Neuronal stem cell (in vitro differentiated cells): ENCODE data around the gene PLAGL1.

ENCODE experiments used
- DNase-seq: peaks from one replicate; pipeline ENCODE4 v3.0.0-alpha.2; 2013; ENCODE audit warnings: low spot score
- H2AFZ ChIP-seq: one replicate; pipeline ENCODE4 v1.6.1; 2013; ENCODE audit warnings: mild to moderate bottlenecking, low read length, inconsistent platforms
- H2AK5ac ChIP-seq: 2 replicates; pipeline ENCODE4 v1.6.1; 2013; ENCODE audit warnings: low read depth, mild to moderate bottlenecking, inconsistent platforms, low read length, moderate library complexity, mixed read lengths
- H2BK120ac ChIP-seq: 2 replicates; pipeline ENCODE4 v1.6.1; 2013; ENCODE audit warnings: low read depth, mild to moderate bottlenecking, inconsistent platforms, low read length, moderate library complexity, mixed read lengths
- H2BK12ac ChIP-seq: one replicate; pipeline ENCODE4 v1.6.1; 2013; ENCODE audit warnings: low read length, inconsistent platforms
- H2BK15ac ChIP-seq: 2 replicates; pipeline ENCODE4 v1.6.1; 2013; ENCODE audit warnings: mild to moderate bottlenecking, low read length, inconsistent platforms, mixed read lengths
- H2BK5ac ChIP-seq: one replicate; pipeline ENCODE4 v1.6.1; 2013; ENCODE audit warnings: inconsistent platforms, mild to moderate bottlenecking, low read length, moderate library complexity
- H3K14ac ChIP-seq: one replicate; pipeline ENCODE4 v1.6.1; 2013; ENCODE audit warnings: low read length, inconsistent platforms
- H3K18ac ChIP-seq: 2 replicates; pipeline ENCODE4 v1.6.1; 2013; ENCODE audit warnings: low read length, inconsistent platforms
- H3K23ac ChIP-seq: 2 replicates; pipeline ENCODE4 v1.6.1; 2013; ENCODE audit warnings: low read depth, mild to moderate bottlenecking, mixed read lengths, low read length, inconsistent platforms; ENCODE audit not compliant: poor library complexity
- H3K27ac ChIP-seq: replicated peaks from 3 replicates; pipeline ENCODE4 v1.5.1; 2013; ENCODE audit warnings: low read length, inconsistent platforms
- H3K27me3 ChIP-seq, 3 experiments: 2 replicates each; pipeline ENCODE4 v1.6.1; 2013; ENCODE audit warnings: low read length in 3 of 3, mild to moderate bottlenecking in 2 of 3, inconsistent platforms in 1 of 3, low read depth in 1 of 3, mixed read lengths in 1 of 3, moderate library complexity in 1 of 3; ENCODE audit not compliant: control insufficient read depth in 3 of 3, insufficient read depth in 3 of 3
- H3K36me3 ChIP-seq, 2 donors: replicated peaks in 1 of 2; 2 replicates each; pipeline ENCODE4 v1.6.1; 2013; ENCODE audit warnings: low read length in 2 of 2; ENCODE audit not compliant: control insufficient read depth in 2 of 2, insufficient read depth in 2 of 2
- H3K4ac ChIP-seq: 2 replicates; pipeline ENCODE4 v1.6.1; 2013; ENCODE audit warnings: inconsistent platforms, mild to moderate bottlenecking, low read length, moderate library complexity
- H3K4me1 ChIP-seq, 2 donors: 1 replicate in 1 of 2; 2 replicates in 1 of 2; pipeline ENCODE4 v1.6.1; 2013; ENCODE audit warnings: low read length in 2 of 2, low read depth in 1 of 2; ENCODE audit not compliant: control insufficient read depth in 2 of 2, insufficient read depth in 1 of 2
- H3K4me2 ChIP-seq: one replicate; pipeline ENCODE4 v1.6.1; 2013; ENCODE audit warnings: mild to moderate bottlenecking, low read length, inconsistent platforms; ENCODE audit not compliant: insufficient read depth, poor library complexity, severe bottlenecking
- H3K4me3 ChIP-seq, 2 donors: 2 replicates each; pipeline ENCODE4 v1.5.1; 2013; ENCODE audit warnings: low read length in 2 of 2, mild to moderate bottlenecking in 2 of 2, inconsistent platforms in 1 of 2, moderate library complexity in 1 of 2
- H3K79me1 ChIP-seq: one replicate; pipeline ENCODE4 v1.6.1; 2013; ENCODE audit warnings: low read depth, mild to moderate bottlenecking, inconsistent platforms, low read length, moderate library complexity
- H3K9ac ChIP-seq: one replicate; pipeline ENCODE4 v1.6.1; 2013; ENCODE audit warnings: mild to moderate bottlenecking, low read depth, low read length, inconsistent platforms; ENCODE audit not compliant: poor library complexity
- H3K9me3 ChIP-seq, 2 donors: replicated peaks in 1 of 2; 2 replicates each; pipeline versions ENCODE3 to v1.6.1; 2013; ENCODE audit warnings: low read length in 2 of 2, mild to moderate bottlenecking in 2 of 2, inconsistent platforms in 1 of 2, low read depth in 1 of 2, mixed read lengths in 1 of 2, moderate library complexity in 1 of 2; ENCODE audit not compliant: control insufficient read depth in 2 of 2, insufficient read depth in 1 of 2
- H4K8ac ChIP-seq: one replicate; pipeline ENCODE4 v1.6.1; 2013; ENCODE audit warnings: low read depth, mild to moderate bottlenecking, inconsistent platforms, low read length, moderate library complexity
- H4K91ac ChIP-seq: one replicate; pipeline ENCODE4 v1.6.1; 2013; ENCODE audit warnings: low read length, low read depth, mild to moderate bottlenecking, inconsistent platforms; ENCODE audit not compliant: poor library complexity
- WGBS, 2 donors: extraction: QIAGEN DNeasy Blood & Tissue Kit; methylation state at CpG; one replicate each; pipeline ENCODE4 v1.1.7; 2013; ENCODE audit warnings: missing lambda C conversion rate in 2 of 2, mixed read lengths in 1 of 2; ENCODE audit not compliant: insufficient read length in 2 of 2, insufficient replicate concordance in 1 of 2; ENCODE audit errors: extremely low coverage in 2 of 2; 5-methylcytosine and 5-hydroxymethylcytosine counted together

PLAGL1 gene

DNA sequence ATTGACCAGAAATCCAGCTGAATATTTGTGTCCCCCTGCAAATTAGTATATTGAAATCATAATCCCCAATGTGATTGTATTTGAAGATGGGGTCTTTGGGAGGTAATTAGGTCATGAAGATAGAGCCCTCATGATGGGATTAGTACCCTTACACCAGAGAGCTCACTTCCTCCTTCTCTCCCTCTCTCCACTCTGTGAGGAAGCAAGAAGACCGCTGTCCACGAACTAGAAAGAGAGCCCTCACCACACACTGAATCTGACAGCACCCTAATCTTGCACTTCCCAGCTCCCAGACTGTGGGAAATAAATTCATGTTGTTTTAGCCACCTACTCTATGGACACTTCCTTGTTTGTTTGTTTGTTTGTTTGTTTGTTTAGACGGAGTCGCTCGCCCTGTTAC is 11.9 kb upstream of the PLAGL1 start:
- Histone ChIP-seq H3K14ac (no peak overlapping the region), H2BK120ac (no peak overlapping the region), H3K4me2 (no peak overlapping the region), H3K18ac (no peak overlapping the region), H3K27me3 (no peaks in the 10 kb centered on the region), H3K23ac (no peak overlapping the region), H3K4me1 (no peaks in the 10 kb centered on the region), H4K8ac (no peak overlapping the region), H3K27ac (no peak overlapping the region), H2BK15ac (no peak overlapping the region), H3K79me1 (no peaks in the 10 kb centered on the region), H2BK5ac (no peak overlapping the region), H2AK5ac (no peak overlapping the region), H2AFZ (no peak overlapping the region), H3K9ac (no peak overlapping the region), H3K4ac (no peak overlapping the region), H4K91ac (no peak overlapping the region), H3K4me3 (no peak overlapping the region), H3K9me3 (no peaks in the 10 kb centered on the region), H2BK12ac (no peak overlapping the region), H3K36me3 (no peaks in the 10 kb centered on the region)
- WGBS, 2 donors, result no CpG with 5 or more reads among the region's 5 CpGs
- no peak for DNase-seq

DNA sequence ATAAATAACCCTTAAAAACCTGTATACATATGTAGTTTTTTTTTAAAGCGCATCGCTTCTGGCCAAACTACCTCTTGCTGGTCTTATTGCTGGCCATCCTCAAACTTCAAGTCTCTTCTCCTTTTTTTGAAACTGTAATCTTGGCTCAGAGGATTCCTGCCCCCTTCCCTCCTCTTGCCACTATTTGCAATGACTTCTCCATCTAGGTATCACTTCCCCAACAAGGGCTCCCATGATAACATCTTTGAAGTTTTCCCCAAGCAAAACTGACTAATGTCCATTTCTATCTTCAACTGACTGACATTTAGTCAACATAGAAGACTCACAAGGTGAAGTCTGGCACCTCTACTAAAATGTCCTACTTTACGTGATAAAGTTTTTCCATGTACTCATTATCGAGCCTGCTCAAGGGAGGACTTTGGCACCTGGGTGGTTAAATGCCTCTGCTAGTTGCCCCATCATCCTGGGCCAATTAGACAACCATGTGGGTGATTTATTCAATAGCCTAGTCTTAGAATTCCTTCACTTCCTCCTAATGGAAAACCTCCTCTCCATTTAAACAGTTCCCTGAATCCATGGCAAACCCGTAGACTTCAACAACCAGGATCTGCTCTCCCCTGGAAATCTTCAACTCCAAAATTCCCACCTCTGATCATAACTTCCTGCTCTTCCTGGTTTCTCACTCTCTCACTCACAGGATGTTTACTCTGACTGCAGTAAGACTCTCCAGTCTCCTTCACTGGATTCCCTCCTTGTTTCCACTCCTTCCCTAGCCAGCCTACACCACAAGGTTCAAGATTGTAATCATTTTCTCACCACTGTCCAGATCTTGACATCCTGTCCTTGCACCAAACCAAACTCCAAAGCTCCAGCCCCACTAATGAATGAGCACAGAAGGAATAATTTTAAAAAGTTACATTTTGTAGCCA is 9.4 kb upstream of the PLAGL1 start:
- no peaks in the 10 kb centered on the region for H3K36me3 ChIP-seq
- H3K27me3 ChIP-seq, result no peaks in the 10 kb centered on the region
- H2BK12ac ChIP-seq, result no peak overlapping the region
- H3K4ac ChIP-seq, result no peak overlapping the region
- no peaks in the 10 kb centered on the region for H3K4me1 ChIP-seq
- no peak overlapping the region for H3K14ac ChIP-seq
- no peak overlapping the region for H3K23ac ChIP-seq
- no peak overlapping the region for H3K27ac ChIP-seq
- H2AK5ac ChIP-seq, result no peak overlapping the region
- no peak overlapping the region for H3K4me2 ChIP-seq
- no peak overlapping the region for H2BK120ac ChIP-seq
- no peak overlapping the region for H3K4me3 ChIP-seq
- WGBS, 2 donors, result no CpG with 5 or more reads among the region's 5 CpGs
- DNase-seq, result no peak
- H3K18ac ChIP-seq, result no peak overlapping the region
- peaks cover 3 to 5% of the 10 kb centered on the region in 2 donors for H3K9me3 ChIP-seq
- H2BK15ac ChIP-seq, result no peak overlapping the region
- H4K8ac ChIP-seq, result no peak overlapping the region
- H2BK5ac ChIP-seq, result no peak overlapping the region
- no peak overlapping the region for H4K91ac ChIP-seq
- no peak overlapping the region for H2AFZ ChIP-seq
- no peaks in the 10 kb centered on the region for H3K79me1 ChIP-seq
- H3K9ac ChIP-seq, result no peak overlapping the region

DNA sequence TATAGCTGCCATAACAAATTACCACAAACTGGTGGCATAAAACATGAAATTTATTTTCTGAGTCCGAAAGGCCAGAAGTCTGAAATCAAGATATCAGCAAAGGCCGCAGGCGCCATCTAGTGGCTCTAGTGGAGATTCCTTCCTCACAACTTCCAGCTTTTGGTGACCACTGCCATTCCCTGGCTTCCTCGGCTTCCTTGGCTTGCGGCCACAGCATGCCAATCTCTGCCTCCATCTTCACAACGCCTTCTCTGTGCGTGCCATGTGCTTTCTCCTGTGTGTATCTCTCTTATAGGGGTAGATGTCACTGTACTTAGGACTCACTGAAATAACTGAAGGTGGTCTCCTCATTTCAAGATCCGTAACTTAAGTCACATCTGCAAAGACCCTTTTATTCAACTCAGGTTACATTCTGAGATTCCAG is 5.4 kb upstream of the PLAGL1 start:
- peak; percentile 78 for DNase-seq
- H3K9ac ChIP-seq, result no peak overlapping the region
- H3K23ac ChIP-seq, result no peak overlapping the region
- WGBS, 2 donors, result no CpG with 5 or more reads among the region's 8 CpGs
- H3K27me3 ChIP-seq, result peaks cover 0 to 2% (median 0%) of the 10 kb centered on the region in 3 experiments
- H3K36me3 ChIP-seq, result no peaks in the 10 kb centered on the region
- H3K4me1 ChIP-seq, result no peaks in the 10 kb centered on the region
- no peak overlapping the region for H2BK15ac ChIP-seq
- no peak overlapping the region for H2BK12ac ChIP-seq
- no peak overlapping the region for H2AK5ac ChIP-seq
- H3K18ac ChIP-seq, result no peak overlapping the region
- H2BK120ac ChIP-seq, result no peak overlapping the region
- H3K27ac ChIP-seq, result no peak overlapping the region
- peaks cover 4 to 7% of the 10 kb centered on the region in 2 donors for H3K9me3 ChIP-seq
- no peak overlapping the region for H3K4ac ChIP-seq
- no peak overlapping the region for H4K8ac ChIP-seq
- no peak overlapping the region for H3K4me3 ChIP-seq
- no peaks in the 10 kb centered on the region for H3K79me1 ChIP-seq
- no peak overlapping the region for H3K14ac ChIP-seq
- H4K91ac ChIP-seq, result no peak overlapping the region
- no peak overlapping the region for H2AFZ ChIP-seq
- H3K4me2 ChIP-seq, result no peak overlapping the region
- H2BK5ac ChIP-seq, result no peak overlapping the region

DNA sequence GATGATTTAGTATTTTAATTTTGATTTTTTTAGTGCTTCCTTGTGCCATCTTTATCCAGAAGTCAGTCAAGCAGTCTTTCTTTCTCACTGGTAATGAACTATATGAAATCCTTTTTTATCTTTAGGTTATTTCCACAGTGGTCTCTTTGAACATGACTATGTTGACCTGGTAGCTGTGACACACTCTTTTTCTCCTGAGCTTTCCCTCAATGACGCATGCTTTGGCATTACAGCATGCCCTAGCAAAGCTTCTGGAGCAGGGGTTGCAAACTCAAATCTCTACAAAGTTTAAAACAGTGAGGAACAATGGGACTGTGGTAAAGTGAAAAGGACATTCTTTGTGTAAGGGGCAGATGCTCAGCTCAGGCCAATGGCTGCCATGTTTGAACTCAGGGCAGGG is 4.5 kb upstream of the PLAGL1 start:
- Histone ChIP-seq H3K9me3 (peaks cover 5 to 7% of the 10 kb centered on the region in 2 donors), H3K79me1 (no peaks in the 10 kb centered on the region), H2BK120ac (no peak overlapping the region), H3K23ac (no peak overlapping the region), H3K9ac (no peak overlapping the region), H3K27ac (no peak overlapping the region), H3K14ac (no peak overlapping the region), H3K4me1 (no peaks in the 10 kb centered on the region), H4K91ac (no peak overlapping the region), H3K4ac (no peak overlapping the region), H2BK15ac (no peak overlapping the region), H2BK5ac (peak overlapping the region; percentile 63), H2BK12ac (no peak overlapping the region), H4K8ac (no peak overlapping the region), H2AK5ac (peak overlapping the region; percentile 74), H3K4me3 (no peak overlapping the region), H3K27me3 (peaks cover 0 to 8% (median 0%) of the 10 kb centered on the region in 3 experiments), H3K4me2 (no peak overlapping the region), H2AFZ (peak overlapping the region; percentile 3), H3K18ac (no peak overlapping the region), H3K36me3 (no peaks in the 10 kb centered on the region)
- no CpG with 5 or more reads among the region's 1 CpG for WGBS, 2 donors
- DNase-seq, result no peak
